HG03432 (cell line): ENCODE data around the gene CORO2B.

ENCODE experiments used
- ATAC-seq: cut with Tn5 transposase; IDR thresholded peaks from one replicate; pipeline ENCODE4 v1.9.1; 2021; ENCODE audit warnings: mild to moderate bottlenecking, moderate library complexity; ENCODE audit not compliant: unreplicated experiment

The CORO2B gene

GRCh38 chr15:68695061-68695595 lies 116.3 kb downstream of the CORO2B start:
- ATAC-seq, result no peak

DNA sequence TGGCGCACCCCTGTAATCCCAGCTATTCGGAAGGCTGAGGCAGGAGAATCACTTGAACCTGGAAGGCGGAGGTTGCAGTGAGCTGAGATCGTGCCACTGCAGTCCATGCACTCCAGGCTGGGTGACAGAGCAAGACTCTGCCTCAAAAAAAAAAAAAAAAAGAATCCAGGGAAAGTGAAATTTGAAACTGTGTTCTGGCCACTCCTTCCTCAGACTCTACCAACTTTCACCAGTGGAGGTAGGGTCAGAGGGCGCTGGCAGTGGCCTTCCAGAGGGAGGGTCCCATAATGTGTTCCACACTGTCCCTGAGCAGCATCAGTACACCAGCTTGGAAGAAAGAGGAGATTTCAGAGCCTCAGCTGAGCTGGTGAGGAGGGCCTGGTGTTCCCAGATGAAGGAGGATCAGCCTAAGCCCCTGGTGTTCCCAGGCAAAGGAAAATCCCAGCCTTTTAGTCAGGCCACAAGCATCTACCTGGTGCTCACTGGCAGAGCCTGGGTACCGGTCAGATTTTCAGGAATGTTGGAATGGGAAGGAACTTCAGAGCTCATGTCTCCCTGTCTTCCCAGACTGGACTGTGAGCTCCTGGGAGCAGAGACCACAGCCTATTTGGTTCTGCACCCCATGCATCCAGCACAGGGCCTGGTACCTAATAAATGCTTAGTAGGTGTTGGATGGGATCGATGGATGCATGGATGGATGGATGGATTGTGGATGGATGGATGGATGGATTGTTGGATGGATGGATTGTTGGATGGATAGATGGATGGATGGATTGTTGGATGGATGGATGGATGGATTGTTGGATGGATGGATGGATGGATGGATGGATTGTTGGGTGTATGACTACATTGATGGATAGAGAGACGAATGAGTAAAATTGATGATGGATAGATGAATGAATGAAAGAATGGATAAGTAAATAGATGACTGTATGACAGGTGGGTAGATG lies 117.9 kb downstream of the CORO2B start:
- ATAC-seq, result no peak

DNA sequence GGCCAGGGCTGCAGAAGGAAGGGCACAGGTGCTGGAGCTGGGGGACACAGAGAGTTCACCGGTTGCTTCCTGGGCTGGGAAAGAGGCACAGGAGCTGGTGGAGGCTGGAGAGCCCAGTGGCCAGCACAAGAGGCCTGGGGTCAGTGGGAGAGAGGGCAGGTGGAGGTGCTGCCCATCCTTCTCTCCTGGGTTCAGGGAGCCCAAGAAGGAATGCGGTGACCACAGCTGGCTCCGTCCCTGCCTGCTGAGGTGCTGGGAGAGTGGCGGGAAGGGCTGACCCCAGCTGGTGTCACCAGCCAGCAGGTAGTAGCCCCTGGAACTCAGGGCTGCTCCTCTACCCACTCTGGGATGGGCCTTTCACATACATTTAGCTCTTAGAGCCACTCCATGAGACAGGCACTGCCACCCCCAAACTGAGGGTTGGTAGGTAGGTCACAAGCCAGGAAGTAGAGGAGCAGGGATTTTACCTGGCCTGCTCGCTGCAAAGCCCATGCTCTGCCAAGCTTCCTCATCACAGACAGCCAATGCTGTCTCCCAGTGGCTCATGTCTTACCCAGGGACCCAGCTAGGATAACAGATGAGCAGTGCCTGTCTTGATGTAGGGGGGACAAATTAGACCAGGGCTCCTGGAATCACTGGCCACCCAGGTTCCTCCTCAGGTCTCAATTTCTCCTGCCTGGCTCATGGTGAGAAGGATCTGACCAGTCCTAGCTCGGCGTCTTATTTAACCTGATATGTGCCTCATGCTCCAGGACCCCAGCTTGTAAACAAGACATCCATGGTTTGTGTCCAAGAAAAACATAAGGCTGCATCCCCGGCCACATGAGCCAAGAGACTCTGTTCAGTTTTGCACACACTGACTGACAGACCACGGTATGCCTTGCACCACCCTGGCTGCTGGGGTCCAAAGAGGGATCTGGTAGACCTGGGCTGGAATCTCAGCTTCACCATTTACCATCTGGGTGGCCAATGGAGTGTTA lies 119.2 kb downstream of the CORO2B start:
- no peak for ATAC-seq

- no peak for ATAC-seq
Measured at GRCh38 chr15:68698708-68699107, 119.9 kb downstream of the CORO2B start.

GRCh38 chr15:68699124-68699880 lies 120.5 kb downstream of the CORO2B start:
- ATAC-seq, result no peak

GRCh38 chr15:68699881-68700454 lies 121.2 kb downstream of the CORO2B start:
- no peak for ATAC-seq

DNA sequence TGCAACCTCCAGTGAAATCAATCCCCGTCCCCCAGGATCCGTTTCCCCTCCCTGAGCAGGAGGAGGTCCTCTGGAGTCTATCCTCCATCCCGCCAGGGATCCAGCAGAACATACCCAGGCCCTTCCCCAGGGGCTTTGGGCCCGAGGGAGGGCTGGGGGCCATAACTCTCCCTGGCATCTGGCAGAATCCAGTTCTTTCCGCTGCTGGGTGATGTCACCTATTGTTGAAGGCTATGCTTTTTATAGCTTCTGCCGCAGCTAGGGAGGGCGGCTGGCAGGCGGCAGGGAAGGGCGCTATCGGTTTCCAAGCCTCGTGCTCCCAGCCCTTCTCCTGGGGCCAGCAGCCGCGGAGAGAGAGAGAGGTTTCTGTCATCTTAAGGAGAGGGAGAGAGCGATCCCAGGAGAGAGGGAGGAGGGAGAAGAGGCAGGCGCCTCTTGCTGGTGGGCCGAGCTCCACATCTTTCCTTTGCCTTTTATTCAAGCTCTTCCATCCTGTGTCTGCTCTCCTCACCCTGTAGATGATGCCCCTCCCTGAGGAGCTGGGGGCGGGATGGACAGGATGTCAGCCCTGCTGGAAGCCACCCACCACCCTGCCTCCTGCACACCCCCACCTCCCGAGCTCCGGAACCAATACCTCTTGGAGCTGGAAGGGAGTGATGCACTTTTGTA lies 121.8 kb downstream of the CORO2B start:
- ATAC-seq, result no peak

DNA sequence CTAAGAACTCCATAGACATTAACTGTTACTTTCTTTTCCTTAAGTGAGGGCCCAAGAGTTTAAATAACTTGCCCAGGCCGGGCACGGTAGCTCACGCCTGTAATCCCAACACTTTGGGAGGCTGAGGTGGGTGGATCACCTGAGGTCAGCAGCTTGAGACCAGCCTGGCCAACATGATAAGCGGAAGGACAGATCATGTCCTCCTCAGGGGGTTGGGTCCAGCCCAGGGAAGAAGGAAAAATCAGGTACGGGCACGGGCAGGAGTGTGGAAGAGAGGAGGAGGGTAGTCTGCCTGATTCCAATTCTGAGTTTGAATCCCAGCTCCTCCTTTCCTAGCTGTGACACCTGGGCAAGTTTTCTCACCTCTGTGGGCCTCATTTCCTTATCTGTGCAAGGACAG lies 123.1 kb downstream of the CORO2B start:
- no peak for ATAC-seq

DNA sequence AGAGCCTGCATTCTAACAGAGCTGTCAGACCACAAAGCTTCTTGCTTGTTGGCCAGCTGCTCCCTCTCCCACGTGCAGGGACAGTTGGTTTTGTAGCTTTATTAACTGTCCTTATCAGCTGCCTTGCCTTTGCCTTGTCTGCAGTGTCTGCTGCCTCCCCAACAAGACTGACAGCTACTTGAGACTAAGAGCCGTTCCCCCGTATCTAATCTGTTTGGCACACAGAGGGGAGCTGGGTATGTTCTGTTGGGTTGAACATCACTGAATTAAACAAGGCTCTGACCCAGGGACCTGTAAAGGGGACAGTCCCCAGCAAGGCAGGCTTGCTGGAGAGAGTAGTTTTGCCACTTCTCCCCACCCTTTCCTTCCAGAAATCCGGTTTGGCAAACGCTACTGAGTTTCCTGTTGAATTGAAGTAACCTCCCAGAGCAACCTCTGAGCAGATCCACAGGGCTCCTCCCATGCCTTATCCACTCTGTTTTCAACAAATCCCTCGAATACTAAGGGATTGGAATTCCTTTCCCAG lies 125.8 kb downstream of the CORO2B start:
- ATAC-seq, result no peak

DNA sequence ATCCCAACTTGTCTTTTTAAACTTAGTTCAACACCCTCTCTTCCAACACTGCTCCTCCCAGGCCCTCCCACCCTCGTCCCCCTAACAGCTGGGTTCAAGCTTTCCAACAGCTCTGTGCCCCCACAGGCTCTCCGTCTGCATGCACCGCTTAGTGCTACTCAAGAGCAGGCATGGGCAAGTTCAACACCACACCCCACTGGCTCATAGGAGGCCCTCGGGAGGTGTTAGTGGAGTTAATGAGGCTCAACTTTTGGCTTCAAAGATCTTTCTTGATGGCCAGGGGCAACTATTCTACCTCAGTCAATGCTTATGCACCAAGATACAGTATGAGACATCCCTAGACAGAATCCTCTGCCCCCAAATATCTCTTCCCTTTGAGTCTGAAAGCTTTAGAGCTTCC lies 127.5 kb downstream of the CORO2B start:
- ATAC-seq, result no peak

GRCh38 chr15:68706931-68707330 lies 128.1 kb downstream of the CORO2B start:
- ATAC-seq, result no peak

- ATAC-seq, result no peak
Measured at GRCh38 chr15:68707386-68707785, 128.6 kb downstream of the CORO2B start.

- ATAC-seq, result no peak
Measured at GRCh38 chr15:68709876-68710275, 131.1 kb downstream of the CORO2B start.

GRCh38 chr15:68710536-68710935 lies 131.7 kb downstream of the CORO2B start:
- no peak for ATAC-seq

GRCh38 chr15:68711406-68711805 lies 132.6 kb downstream of the CORO2B start:
- no peak for ATAC-seq

DNA sequence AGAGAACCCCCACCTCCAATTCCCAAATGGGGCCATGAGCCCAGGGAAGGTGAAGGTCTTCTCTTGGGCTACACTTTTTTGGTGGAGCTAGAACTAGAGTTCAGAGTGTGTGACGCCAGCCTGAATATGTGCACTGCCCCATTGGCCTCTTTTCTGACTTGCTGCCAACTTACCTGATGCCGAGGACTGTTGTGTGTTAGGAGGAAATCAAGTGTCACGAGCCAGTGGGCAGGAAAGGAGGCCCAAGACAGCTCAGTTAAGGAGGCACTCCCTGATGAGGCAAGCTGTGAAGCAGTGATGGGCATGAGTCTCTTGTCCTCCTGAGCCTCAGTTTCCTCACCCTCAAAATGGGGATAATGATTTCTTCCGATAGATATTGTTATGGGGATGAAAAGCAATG lies 134.1 kb downstream of the CORO2B start:
- ATAC-seq, result no peak

DNA sequence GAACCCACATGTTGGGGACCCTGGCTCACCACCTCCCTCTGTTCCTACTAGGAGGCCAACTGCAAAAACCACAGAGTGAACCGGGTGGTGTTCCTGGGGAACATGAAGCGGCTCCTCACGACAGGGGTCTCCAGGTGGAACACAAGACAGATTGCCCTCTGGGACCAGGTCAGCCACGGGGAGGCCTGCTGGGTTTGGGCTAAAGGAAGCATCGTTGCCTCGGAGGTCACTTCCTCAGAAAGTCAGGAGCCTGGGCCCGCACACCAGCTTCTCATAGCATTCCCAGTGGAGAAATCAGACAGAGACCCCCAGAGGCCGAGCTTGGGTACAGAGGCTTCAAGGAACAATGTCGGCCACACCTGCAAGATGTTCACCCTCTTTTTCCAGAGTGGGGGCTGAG lies 135.1 kb downstream of the CORO2B start:
- ATAC-seq, result no peak

GRCh38 chr15:68715111-68715510 lies 136.3 kb downstream of the CORO2B start:
- no peak for ATAC-seq

- no peak for ATAC-seq
Measured at GRCh38 chr15:68717951-68718350, 139.2 kb downstream of the CORO2B start.
